ENCODE measurements around the gene NACC2.

Gene NACC2

DNA sequence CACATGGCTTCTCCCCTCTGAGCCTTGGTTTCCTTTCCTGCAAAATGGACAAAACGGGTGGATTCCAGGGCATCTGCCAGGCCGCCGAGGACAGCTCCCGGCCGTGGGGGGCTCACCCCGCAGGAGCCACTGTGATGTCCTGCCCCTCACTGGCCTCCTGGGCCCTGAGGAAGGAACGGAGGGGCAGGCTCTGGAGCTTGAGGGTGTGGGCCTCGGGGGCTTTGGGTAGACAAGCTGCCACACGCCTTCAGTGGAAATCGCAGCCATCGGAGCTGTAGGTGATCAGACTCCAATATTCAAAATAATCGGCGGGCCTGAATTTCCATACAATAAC is 101.7 kb downstream of the NACC2 start:
- H3K9me3 ChIP-seq (replicated peaks; ENCODE audit: insufficient read depth, low read length): no peaks in the 10 kb centered on the region
- no peak overlapping the region for H3K4me3 ChIP-seq (ENCODE audit: low read length)
- DNase-seq: no peak
- peaks cover 88% of the 10 kb centered on the region for H3K27me3 ChIP-seq (replicated peaks; ENCODE audit: insufficient read depth, low read length)
- no peak overlapping the region for H2AFZ ChIP-seq (ENCODE audit: low read length)
- H3K9ac ChIP-seq (ENCODE audit: low read length): no peak overlapping the region
- no peaks in the 10 kb centered on the region for H3K79me2 ChIP-seq (ENCODE audit: low read length)
- H3K4me2 ChIP-seq (ENCODE audit: low read depth, low read length): no peak overlapping the region
- TF ChIP-seq EZH2phosphoT487 (IDR thresholded peaks at IDR 0.05; ENCODE audit: low read length) (no peak), CTCF (IDR thresholded peaks at IDR 0.05; ENCODE audit: low read length) (no peak), EZH2 (optimal IDR thresholded peaks at IDR 0.05; ENCODE audit: low read depth, low read length) (no peak)
- no peaks in the 10 kb centered on the region for H3K9me2 ChIP-seq (replicated peaks; ENCODE audit: insufficient read depth, low read length)
- peaks cover 3% of the 10 kb centered on the region; the same call in 1 of the 2 replicates for H3K4me1 ChIP-seq (ENCODE audit: low read length)
- H3K36me3 ChIP-seq (replicated peaks; ENCODE audit: insufficient read depth, low read length): no peaks in the 10 kb centered on the region
- no peak overlapping the region for H3K27ac ChIP-seq (ENCODE audit: low read length)
- H4K20me1 ChIP-seq (ENCODE audit: insufficient read depth, low read length): no peaks in the 10 kb centered on the region
- H3F3A ChIP-seq (ENCODE audit: insufficient read depth, low read length): no peaks in the 10 kb centered on the region

DNA sequence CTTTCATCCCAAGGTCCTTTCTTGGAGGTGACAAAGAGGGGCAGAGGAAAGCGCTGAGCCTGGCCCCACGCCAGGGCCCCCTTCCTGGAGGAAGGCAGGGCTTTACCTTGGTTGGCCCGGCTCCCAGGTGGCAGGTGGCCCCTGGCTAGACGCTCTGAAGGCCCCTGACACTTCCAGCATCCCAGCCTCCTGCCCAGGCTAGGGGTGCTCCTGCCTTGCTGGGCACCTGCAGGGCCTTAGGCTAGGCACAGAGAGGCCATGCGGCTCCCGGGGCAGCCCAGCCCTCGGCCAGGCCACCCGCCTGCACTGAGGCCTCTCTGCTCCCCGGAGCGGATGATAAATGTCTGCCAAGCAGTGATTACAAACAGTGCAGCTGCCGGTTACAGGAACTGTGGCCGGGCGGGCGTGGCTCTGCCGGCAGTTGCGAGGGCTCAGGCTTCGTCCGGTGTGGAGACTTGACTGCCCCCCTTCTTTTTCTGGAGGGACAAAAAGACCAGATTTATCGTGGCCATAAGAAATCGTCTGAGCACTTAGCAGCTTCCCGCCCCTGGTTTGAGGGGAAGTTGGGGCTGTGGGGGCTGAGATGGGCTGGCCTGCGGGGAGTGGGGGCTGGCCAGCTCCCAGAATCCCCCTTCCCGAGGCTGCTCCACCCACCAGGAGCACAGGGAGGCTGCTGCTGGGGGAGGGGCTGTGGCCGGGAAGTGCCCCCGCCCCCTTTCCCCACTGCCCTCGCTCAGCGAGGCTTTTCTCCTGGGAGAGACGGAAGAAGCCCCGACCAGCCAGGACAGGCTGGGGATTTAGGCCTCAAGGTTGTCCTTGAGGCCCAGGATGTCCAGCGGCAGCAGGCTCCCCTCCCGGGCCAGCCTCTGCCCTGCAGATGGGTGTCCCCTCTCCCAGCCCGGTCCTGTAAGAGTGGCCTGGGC is 102.3 kb downstream of the NACC2 start:
- peaks cover 3% of the 10 kb centered on the region; the same call in 1 of the 2 replicates for H3K4me1 ChIP-seq (ENCODE audit: low read length)
- peaks cover 88% of the 10 kb centered on the region for H3K27me3 ChIP-seq (replicated peaks; ENCODE audit: insufficient read depth, low read length)
- peak; percentile 45 for DNase-seq
- H3F3A ChIP-seq (ENCODE audit: insufficient read depth, low read length): no peaks in the 10 kb centered on the region
- H3K27ac ChIP-seq (ENCODE audit: low read length): no peak overlapping the region
- peak overlapping the region; percentile 30; the same call in 1 of the 2 replicates for H3K4me2 ChIP-seq (ENCODE audit: low read depth, low read length)
- no peak for TF ChIP-seq CTCF (IDR thresholded peaks at IDR 0.05; ENCODE audit: low read length)
- no peak for TF ChIP-seq EZH2 (optimal IDR thresholded peaks at IDR 0.05; ENCODE audit: low read depth, low read length)
- no peak for TF ChIP-seq EZH2phosphoT487 (IDR thresholded peaks at IDR 0.05; ENCODE audit: low read length)
- H3K9ac ChIP-seq (ENCODE audit: low read length): no peak overlapping the region
- H4K20me1 ChIP-seq (ENCODE audit: insufficient read depth, low read length): no peaks in the 10 kb centered on the region
- H3K9me2 ChIP-seq (replicated peaks; ENCODE audit: insufficient read depth, low read length): no peaks in the 10 kb centered on the region
- H3K4me3 ChIP-seq (ENCODE audit: low read length): no peak overlapping the region
- H3K9me3 ChIP-seq (replicated peaks; ENCODE audit: insufficient read depth, low read length): no peaks in the 10 kb centered on the region
- H2AFZ ChIP-seq (ENCODE audit: low read length): no peak overlapping the region
- H3K79me2 ChIP-seq (ENCODE audit: low read length): no peaks in the 10 kb centered on the region
- no peaks in the 10 kb centered on the region for H3K36me3 ChIP-seq (replicated peaks; ENCODE audit: insufficient read depth, low read length)

DNA sequence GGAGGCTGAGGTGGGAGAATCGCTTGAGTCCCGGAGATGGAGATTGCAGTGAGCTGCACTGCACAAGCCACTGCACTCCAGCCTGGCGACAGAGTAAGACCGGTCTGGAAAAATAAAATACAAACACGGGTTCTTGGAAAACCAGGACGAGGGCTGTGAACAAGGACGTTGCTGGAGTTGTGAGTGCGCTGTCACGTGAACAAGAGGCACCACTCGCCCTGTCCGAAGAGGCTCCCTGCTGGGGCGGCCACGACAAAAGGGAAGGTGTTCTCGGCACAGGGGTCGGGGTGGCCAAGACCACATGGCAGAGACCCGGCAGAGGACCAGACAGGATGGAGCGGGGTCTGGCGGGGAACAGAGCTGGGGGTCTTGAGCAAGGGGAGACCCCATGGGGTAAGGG is 103.3 kb downstream of the NACC2 start:
- Histone ChIP-seq H3K9me2 (replicated peaks; ENCODE audit: insufficient read depth, low read length) (no peaks in the 10 kb centered on the region), H3K4me1 (ENCODE audit: low read length) (peaks cover 3% of the 10 kb centered on the region; the same call in 1 of the 2 replicates), H3K79me2 (ENCODE audit: low read length) (no peaks in the 10 kb centered on the region), H3K4me2 (ENCODE audit: low read depth, low read length) (no peak overlapping the region), H3K27me3 (replicated peaks; ENCODE audit: insufficient read depth, low read length) (peaks cover 86% of the 10 kb centered on the region), H3K4me3 (ENCODE audit: low read length) (no peak overlapping the region), H4K20me1 (ENCODE audit: insufficient read depth, low read length) (no peaks in the 10 kb centered on the region), H3F3A (ENCODE audit: insufficient read depth, low read length) (no peaks in the 10 kb centered on the region), H3K9me3 (replicated peaks; ENCODE audit: insufficient read depth, low read length) (no peaks in the 10 kb centered on the region), H3K36me3 (replicated peaks; ENCODE audit: insufficient read depth, low read length) (no peaks in the 10 kb centered on the region), H2AFZ (ENCODE audit: low read length) (no peak overlapping the region), H3K9ac (ENCODE audit: low read length) (no peak overlapping the region), H3K27ac (ENCODE audit: low read length) (no peak overlapping the region)
- DNase-seq: no peak
- TF ChIP-seq EZH2phosphoT487 (IDR thresholded peaks at IDR 0.05; ENCODE audit: low read length) (no peak), CTCF (IDR thresholded peaks at IDR 0.05; ENCODE audit: low read length) (no peak), EZH2 (optimal IDR thresholded peaks at IDR 0.05; ENCODE audit: low read depth, low read length) (no peak)

Measured in MM.1S (cell line).